Endothelial cell of umbilical vein (primary cell): ENCODE results near the gene ZNF571. TPM values are rescaled to one million over a fixed set of nuclear protein-coding genes. Genes with fewer than 3 reads are reported as not detected.

ENCODE experiments used
- BruUV-seq: library from RNA; stranded (reverse); fragments of 400-500 nt; replicated peaks from 2 replicates; lab custom pipeline; 2021; lab: Mats Ljungman, UMichigan
- CTCF ChIA-PET: fragments of 300-600, 350-600 bp; sonication (Branson Sonifier 250); formaldehyde crosslinking; loops from one replicate; lab custom pipeline; 2021; ENCODE audit warnings: antibody characterized with exemption, inconsistent platforms; lab: Charles Lee
- POLR2A ChIA-PET: fragments of 300-600, 350-600 bp; sonication (Branson Sonifier 250); formaldehyde crosslinking; loops from one replicate; lab custom pipeline; 2021; ENCODE audit warnings: antibody characterized with exemption, inconsistent platforms; lab: Charles Lee
- DNase-seq: peaks from one replicate; pipeline ENCODE4 v3.0.0-alpha.2; 2011; ENCODE audit warnings: low read depth, low spot score
- FAIRE-seq: peaks from 2 replicates; lab custom pipeline; 2011; peaks lifted over from hg19 to GRCh38; lab: Jason Lieb, UNC
- H2AFZ ChIP-seq: 2 replicates; pipeline ENCODE4 v1.6.0; 2012; ENCODE audit warnings: low read depth, low read length, control low read depth, inconsistent platforms
- H3K27ac ChIP-seq: 2 replicates; pipeline ENCODE4 v1.5.1; 2011; ENCODE audit warnings: low read depth, mild to moderate bottlenecking, control low read depth, low read length, moderate library complexity; ENCODE audit not compliant: insufficient read depth
- H3K27me3 ChIP-seq, 2 experiments: 2 replicates each; pipeline versions ENCODE4 v1.6.0 to v1.6.1; 2011; ENCODE audit warnings: low read length in 2 of 2, mixed read lengths in 1 of 2; ENCODE audit not compliant: control insufficient read depth in 2 of 2, insufficient read depth in 2 of 2
- H3K36me3 ChIP-seq, 2 experiments: 2 replicates in 1 of 2; 3 replicates in 1 of 2; pipeline ENCODE4 v1.5.1; 2011; ENCODE audit warnings: low read length in 2 of 2, mild to moderate bottlenecking in 1 of 2, moderate library complexity in 1 of 2; ENCODE audit not compliant: control insufficient read depth in 2 of 2, insufficient read depth in 2 of 2; ENCODE audit errors: extremely low read depth in 1 of 2
- H3K4me1 ChIP-seq: 3 replicates; pipeline ENCODE4 v1.5.1; 2011; ENCODE audit warnings: mild to moderate bottlenecking, low read length; ENCODE audit not compliant: control insufficient read depth, insufficient read depth; ENCODE audit errors: extremely low read depth
- H3K4me2 ChIP-seq: 2 replicates; pipeline ENCODE4 v1.6.1; 2011; ENCODE audit warnings: low read length, control low read depth, mixed read lengths; ENCODE audit not compliant: insufficient read depth
- H3K4me3 ChIP-seq, 3 experiments: fragments of 200-600 bp in 1 of 3; sonication (generic), shearing (Covaris generic) in 1 of 3; replicated peaks in 1 of 3; 2 replicates each; pipeline ENCODE4 v1.5.1; 2011 to 2016; ENCODE audit warnings: control low read depth in 3 of 3, low read length in 3 of 3, mild to moderate bottlenecking in 2 of 3, inconsistent platforms in 1 of 3, low read depth in 1 of 3, moderate library complexity in 1 of 3; ENCODE audit not compliant: insufficient read depth in 1 of 3
- H3K79me2 ChIP-seq: 2 replicates; pipeline ENCODE4 v1.6.0; 2012; ENCODE audit warnings: low read length, inconsistent platforms; ENCODE audit not compliant: control insufficient read depth, insufficient read depth
- H3K9ac ChIP-seq: replicated peaks from 2 replicates; pipeline ENCODE3; 2011; ENCODE audit warnings: low read length, control low read depth; ENCODE audit not compliant: insufficient read depth; ENCODE audit errors: extremely low read depth
- H3K9me1 ChIP-seq: replicated peaks from 3 replicates; pipeline ENCODE4 v1.6.0; 2011; ENCODE audit warnings: mild to moderate bottlenecking, low read length; ENCODE audit not compliant: control insufficient read depth, insufficient read depth; ENCODE audit errors: extremely low read depth
- H3K9me3 ChIP-seq: replicated peaks from 2 replicates; pipeline ENCODE4 v1.5.1; 2012; ENCODE audit warnings: low read length, inconsistent platforms; ENCODE audit not compliant: control insufficient read depth, insufficient read depth
- H4K20me1 ChIP-seq: replicated peaks from 2 replicates; pipeline ENCODE3; 2011; ENCODE audit warnings: mild to moderate bottlenecking, low read length; ENCODE audit not compliant: control insufficient read depth, insufficient read depth; ENCODE audit errors: extremely low read depth
- EZH2 ChIP-seq: IDR thresholded peaks from 2 replicates; pipeline ENCODE4 v1.6.1; 2012; ENCODE audit warnings: borderline replicate concordance, low read depth, mild to moderate bottlenecking, moderate library complexity, low read length, inconsistent platforms; ENCODE audit not compliant: severe bottlenecking
- FOS ChIP-seq: IDR thresholded peaks from 2 replicates; pipeline ENCODE4 v1.6.1; 2011; ENCODE audit warnings: mild to moderate bottlenecking, low read length, moderate library complexity, borderline replicate concordance; ENCODE audit not compliant: insufficient read depth
- GATA2 ChIP-seq: IDR thresholded peaks from 2 replicates; pipeline ENCODE4 v1.7.0; 2011; ENCODE audit warnings: low read depth, mild to moderate bottlenecking, moderate library complexity, mixed read lengths, low read length; ENCODE audit not compliant: insufficient read length, insufficient read depth
- JUN ChIP-seq: IDR thresholded peaks from 2 replicates; pipeline ENCODE4 v1.6.1; 2011; ENCODE audit warnings: borderline replicate concordance, low read depth; ENCODE audit not compliant: insufficient read length, insufficient read depth
- MYC ChIP-seq: IDR thresholded peaks from one replicate; pipeline ENCODE4 v1.6.1; 2011; ENCODE audit warnings: mild to moderate bottlenecking, low read depth, low read length
- POLR2A ChIP-seq: IDR thresholded peaks from 2 replicates; pipeline ENCODE4 v1.6.1; 2012; ENCODE audit warnings: low read depth, mild to moderate bottlenecking, control low read depth, low read length
- POLR2AphosphoS5 ChIP-seq: IDR thresholded peaks from 2 replicates; pipeline ENCODE4 v1.6.1; 2012; ENCODE audit warnings: low read depth, mild to moderate bottlenecking, control low read depth, low read length, moderate library complexity; ENCODE audit not compliant: insufficient read depth
- dilution Hi-C: fragments of 300-500 bp; cut with MboI; formaldehyde crosslinking; loops from one replicate; pipeline ENCODE4 v1.15.0; 2019; ENCODE audit warnings: low sequenced_read_pairs; ENCODE audit not compliant: extremely low pct_ligation_motif_present
- intact Hi-C: fragments of 100-400 bp; cut with micrococcal nuclease; formaldehyde crosslinking; loops from one replicate; pipeline ENCODE4 v1.10.0; 2022
- polyA plus RNA-seq, 4 experiments: library from polyadenylated mRNA; depleted of rRNA in 3 of 4; stranded (reverse) in 3 of 4; unstranded in 1 of 4; fragments of >200 nt; gene quantifications; 2 replicates each; pipeline versions ENCODE4 v1.2.1 to v1.2.3, GENCODE V29; 2011 to 2012; ENCODE audit warnings: missing spikeins in 1 of 4
- total RNA-seq: library from RNA; stranded (reverse); gene quantifications from 2 replicates; pipeline ENCODE4 v1.2.3, GENCODE V29; 2021

Gene ZNF571
- total and polyA plus RNA-seq, 2 donors (not counting 3 experiments of a cell fraction or from before 2014, with no cell fraction given), result 0.70 to 2.1 TPM

GRCh38 chr19:37565370-37565669 lies 29.3 kb downstream of the ZNF571 start:
- BruUV-seq, result no TSS peak
- Histone ChIP-seq H3K9me1 (no peaks in the 10 kb centered on the region), H3K27ac (no peak overlapping the region), H2AFZ (no peak overlapping the region), H3K9ac (no peak overlapping the region), H4K20me1 (no peaks in the 10 kb centered on the region), H3K36me3 (no peaks in the 10 kb centered on the region), H3K79me2 (no peaks in the 10 kb centered on the region), H3K9me3 (peaks cover 24% of the 10 kb centered on the region), H3K27me3 (no peaks in the 10 kb centered on the region), H3K4me1 (no peaks in the 10 kb centered on the region), H3K4me2 (no peak overlapping the region), H3K4me3 (no peak overlapping the region)
- FAIRE-seq, result no peak
- dilution Hi-C loops, result no loop called here
- POLR2A ChIA-PET, result no interaction called here
- DNase-seq, result no peak
- CTCF ChIA-PET, result no interaction called here
- intact Hi-C loops, result no loop called here
- TF ChIP-seq GATA2 (no peak), MYC (no peak), FOS (no peak), POLR2AphosphoS5 (no peak)

- ChIA-PET CTCF (no interaction called here), POLR2A (no interaction called here)
- Histone ChIP-seq H3K4me1 (no peaks in the 10 kb centered on the region), H3K4me2 (no peak overlapping the region), H3K79me2 (no peaks in the 10 kb centered on the region), H3K27ac (no peak overlapping the region), H3K9me3 (peaks cover 24% of the 10 kb centered on the region), H3K36me3 (no peaks in the 10 kb centered on the region), H3K27me3 (no peaks in the 10 kb centered on the region), H3K9ac (no peak overlapping the region), H4K20me1 (no peaks in the 10 kb centered on the region), H3K4me3 (no peak overlapping the region), H3K9me1 (no peaks in the 10 kb centered on the region), H2AFZ (no peak overlapping the region)
- DNase-seq (peak; percentile 2), FAIRE-seq (no peak)
- no TSS peak for BruUV-seq
- TF ChIP-seq POLR2AphosphoS5, result no peak
- no peak for TF ChIP-seq EZH2
- TF ChIP-seq MYC, result no peak
- TF ChIP-seq JUN, result no peak
- TF ChIP-seq POLR2A, result no peak
- dilution Hi-C loops (no loop called here), intact Hi-C loops (no loop called here)
These were observed 29.8 kb downstream of the ZNF571 start for GRCh38 chr19:37564624-37565369.
